NCI-H2029 (cell line): Measurements from ENCODE around the gene SIX5.

Experiments used
- DNase-seq: peaks from one replicate; lab custom pipeline; 2025; lab: John Stamatoyannopoulos, UW

The SIX5 gene

GRCh38 chr19:45792470-45793177 lies 23.6 kb upstream of the SIX5 start, which contains the start of gene DMWD:
Gene DMWD (minus strand): TSS chr19:45792845. CDS start chr19:45792756, 89 bp downstream.
- DNase-seq = peak; percentile 97

- no peak for DNase-seq
These were observed 22.9 kb upstream of the SIX5 start for GRCh38 chr19:45791744-45792469.

GRCh38 chr19:45790942-45791341 lies 21.9 kb upstream of the SIX5 start:
- no peak for DNase-seq

DNA sequence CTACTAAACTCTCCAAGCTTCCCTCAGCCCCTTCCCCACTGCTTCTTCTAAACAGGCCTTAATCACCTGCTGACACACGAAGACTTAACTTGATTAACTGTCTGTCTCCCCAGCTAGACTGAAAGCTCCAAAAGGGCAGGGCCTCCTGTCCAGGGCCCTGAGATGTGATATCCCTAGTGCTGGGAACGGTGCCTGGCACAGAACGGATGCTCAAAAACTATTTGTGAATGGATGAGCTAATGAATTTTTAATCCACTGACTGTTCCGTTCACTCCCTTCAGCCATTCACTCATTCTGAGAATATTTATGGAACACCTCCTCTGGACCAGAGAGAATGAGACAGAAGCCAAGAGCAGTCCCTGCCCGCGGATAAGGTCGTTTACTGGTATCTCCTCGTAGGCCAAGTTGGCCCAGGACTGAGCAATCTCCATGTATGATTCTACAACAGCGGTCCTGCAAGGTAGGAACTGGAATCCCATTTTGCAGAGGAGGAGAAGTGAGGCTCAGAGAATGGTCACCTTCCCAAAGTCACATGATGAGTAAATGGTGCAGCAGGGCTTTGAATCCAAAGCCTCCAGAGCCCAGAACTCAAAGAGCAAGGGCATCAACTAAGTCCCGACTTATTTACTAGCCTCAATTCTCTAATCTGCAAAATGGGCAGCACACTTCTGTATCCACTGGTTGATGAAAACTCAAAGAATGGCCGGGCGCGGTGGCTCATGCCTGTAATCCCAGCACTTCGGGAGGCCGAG lies 20.2 kb upstream of the SIX5 start:
- DNase-seq = no peak

DNA sequence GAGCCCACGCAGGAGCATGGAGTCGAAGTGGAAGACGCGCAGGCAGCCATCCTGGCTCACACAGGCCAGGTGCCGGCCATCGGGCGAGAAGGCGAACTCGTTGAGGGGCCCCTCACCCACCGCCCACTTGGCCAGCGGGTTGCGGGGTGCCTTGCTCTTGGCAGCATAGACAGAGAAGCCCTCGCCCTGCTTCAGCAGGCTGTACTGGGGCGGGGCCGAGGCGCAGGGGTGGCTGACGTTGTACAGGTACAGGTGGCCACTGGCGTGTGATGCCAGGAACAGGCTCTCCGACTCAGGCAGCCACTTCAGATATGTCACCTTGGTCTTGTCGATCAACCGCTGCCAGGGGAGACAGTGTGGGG lies 17.5 kb upstream of the SIX5 start:
- DNase-seq = no peak

- no peak for DNase-seq
These were observed 16.9 kb upstream of the SIX5 start for GRCh38 chr19:45785781-45786532.

DNA sequence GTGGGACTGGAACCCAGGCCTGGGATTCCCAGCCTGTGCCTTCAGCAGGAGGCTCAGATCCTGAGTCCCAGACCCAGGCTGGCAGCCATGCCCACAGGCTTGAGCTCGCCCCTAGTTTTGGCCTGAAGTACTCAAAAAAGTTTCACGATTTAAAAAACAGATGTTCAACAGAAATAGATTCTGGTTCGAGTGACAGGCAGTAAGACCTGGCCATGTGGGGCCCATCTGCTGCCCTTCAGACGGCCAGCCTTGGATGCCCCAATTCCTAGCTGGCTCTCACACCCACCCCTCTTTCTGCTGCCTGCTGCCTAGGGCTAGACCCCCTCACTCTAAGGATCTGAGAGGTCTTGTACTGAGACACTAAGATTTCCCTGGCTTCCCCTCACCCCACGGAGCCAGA lies 16.0 kb upstream of the SIX5 start:
- DNase-seq = no peak

GRCh38 chr19:45784096-45784495 lies 15.0 kb upstream of the SIX5 start:
- DNase-seq = no peak

- DNase-seq = no peak
These were observed 14.1 kb upstream of the SIX5 start for GRCh38 chr19:45782820-45783785.

DNA sequence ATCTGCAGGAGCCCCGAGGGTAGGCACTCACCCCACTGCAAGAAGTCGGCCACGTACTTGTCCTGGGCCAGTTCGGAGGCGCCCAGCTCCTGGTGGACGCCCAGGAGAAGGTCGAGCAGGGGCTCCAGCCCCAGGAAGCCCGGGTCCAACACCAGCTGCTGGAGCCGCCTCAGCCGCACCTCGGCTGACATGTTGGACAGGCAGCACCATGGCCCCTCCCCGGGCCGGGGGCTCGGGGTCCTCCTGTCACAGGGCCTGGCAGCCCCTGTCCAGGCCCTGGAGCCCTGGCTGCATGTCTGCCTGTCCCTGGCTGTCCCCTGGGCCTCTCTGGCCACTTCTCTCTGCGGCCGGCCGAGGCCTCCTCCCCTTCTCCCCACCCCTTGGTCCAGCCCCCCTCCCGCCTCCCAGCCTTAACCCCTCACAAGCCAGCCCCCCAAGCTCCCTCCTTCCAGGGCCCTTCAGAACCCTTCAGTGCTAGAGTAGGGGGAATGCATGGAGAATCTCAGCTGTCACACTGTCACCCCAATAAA lies 13.2 kb upstream of the SIX5 start, which contains the start of gene DMPK:
Gene DMPK (minus strand): TSS at position 329 of the 530 bp plus-strand sequence. CDS start 138 bp downstream, at position 191.
- no peak for DNase-seq

- DNase-seq = peak; percentile 81
These were observed 12.4 kb upstream of the SIX5 start for GRCh38 chr19:45781214-45782161.

DNA sequence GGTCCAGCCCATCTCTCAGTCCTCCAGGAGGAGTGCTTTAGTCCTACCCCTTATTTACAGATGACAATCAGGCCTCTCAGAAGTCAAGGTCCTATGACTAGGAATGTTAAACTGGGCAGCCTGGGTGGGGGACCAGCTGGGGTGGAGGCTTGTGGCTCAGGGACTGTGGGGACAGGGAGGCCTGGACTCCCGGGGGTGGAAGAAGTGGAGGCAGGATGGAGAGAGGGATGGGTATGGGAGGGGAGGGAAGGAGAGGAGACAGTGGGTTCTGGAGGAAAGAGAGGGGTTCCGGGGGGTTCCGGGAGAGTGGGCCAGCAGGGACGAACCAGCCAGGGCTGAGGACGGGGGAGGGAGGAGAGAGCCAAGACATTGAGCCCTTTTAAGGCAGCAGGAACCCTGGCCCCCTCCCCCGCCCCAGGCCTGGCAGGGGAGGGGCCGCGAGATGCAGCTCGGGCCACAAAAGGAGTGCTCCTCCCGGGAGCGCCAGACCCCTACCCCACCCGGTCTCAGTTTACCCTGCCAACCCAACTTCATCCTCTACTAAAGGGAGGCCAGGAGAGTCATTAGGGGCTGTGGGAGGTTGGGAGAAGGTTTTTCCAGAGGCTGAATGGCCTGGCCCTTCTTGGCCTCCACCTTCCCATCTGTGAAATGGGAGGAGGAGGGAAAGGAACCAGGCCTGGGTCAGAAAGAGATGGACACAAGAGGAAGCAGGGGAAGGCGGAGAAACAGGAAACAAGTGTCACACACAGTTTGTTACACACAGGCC lies 11.6 kb upstream of the SIX5 start:
- peak; percentile 27 for DNase-seq

- DNase-seq = no peak
These were observed 11.0 kb upstream of the SIX5 start for GRCh38 chr19:45780146-45780447.

DNA sequence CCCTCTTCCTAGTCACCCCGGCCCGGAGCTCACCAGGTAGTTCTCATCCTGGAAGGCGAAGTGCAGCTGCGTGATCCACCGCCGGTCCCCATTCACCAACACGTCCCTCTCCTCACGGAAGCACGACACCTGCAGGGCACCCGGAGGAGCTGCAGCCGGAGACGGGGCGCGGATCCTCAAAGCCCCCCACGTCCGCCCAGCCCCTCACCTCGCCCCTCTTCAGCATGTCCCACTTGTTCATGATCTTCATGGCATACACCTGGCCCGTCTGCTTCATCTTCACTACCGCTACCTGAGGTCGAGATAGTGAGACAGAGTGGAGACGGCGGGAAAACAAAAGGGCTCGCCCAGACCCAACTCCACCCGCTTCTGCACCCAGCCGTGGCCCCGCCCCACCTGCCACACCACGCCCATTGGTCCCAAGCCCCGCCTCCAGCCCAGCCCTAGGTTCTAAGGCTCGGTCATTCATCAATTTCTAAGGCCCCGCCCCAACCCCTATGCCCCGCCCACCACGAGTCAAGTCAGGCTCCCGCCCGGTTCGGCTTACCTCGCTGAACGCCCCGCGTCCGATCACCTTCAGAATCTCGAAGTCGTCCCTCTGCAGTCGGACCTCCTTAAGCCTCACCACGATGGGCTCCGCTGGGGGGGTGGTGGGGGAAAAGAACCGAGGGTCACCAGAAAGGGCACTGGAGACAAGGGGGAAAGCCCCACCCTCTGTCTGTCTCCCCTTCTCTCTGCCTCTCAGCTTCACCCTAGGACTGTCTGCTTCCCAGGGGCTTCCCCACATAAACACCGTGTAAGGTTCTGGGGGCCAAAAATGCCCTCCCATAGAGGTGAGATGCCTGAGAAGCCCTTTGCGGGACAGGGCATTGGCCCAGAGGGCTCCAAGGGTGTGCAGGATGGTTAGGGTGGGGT lies 10.4 kb upstream of the SIX5 start:
- DNase-seq = peak; percentile 90

DNA sequence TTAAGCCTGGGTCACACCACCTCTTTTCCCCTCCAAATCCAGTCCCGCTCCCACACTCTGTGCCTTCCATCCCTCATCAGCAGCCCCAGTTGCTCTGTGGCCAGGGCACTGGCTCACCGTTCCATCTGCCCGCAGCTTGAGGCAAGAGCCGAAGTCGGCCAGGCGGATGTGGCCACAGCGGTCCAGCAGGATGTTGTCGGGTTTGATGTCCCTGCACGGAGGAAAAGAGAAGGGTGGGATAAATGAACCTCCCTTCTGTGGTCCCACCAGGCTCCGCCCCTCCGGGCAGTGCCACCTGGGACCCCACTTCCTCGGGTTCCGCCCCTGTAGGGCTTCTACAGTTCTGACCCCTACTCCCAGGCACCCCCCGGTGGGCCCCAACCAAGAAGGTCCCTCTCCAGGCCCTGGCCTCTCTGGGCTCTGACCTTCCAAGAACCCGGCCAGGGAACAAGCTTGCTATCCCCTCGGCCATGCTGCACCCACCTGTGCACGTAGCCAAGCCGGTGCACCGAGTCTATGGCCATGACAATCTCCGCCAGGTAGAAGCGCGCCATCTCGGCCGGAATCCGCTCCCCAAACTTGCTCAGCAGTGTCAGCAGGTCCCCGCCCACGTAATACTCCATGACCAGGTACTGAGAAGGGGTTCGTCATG lies 9.1 kb upstream of the SIX5 start:
- no peak for DNase-seq

DNA sequence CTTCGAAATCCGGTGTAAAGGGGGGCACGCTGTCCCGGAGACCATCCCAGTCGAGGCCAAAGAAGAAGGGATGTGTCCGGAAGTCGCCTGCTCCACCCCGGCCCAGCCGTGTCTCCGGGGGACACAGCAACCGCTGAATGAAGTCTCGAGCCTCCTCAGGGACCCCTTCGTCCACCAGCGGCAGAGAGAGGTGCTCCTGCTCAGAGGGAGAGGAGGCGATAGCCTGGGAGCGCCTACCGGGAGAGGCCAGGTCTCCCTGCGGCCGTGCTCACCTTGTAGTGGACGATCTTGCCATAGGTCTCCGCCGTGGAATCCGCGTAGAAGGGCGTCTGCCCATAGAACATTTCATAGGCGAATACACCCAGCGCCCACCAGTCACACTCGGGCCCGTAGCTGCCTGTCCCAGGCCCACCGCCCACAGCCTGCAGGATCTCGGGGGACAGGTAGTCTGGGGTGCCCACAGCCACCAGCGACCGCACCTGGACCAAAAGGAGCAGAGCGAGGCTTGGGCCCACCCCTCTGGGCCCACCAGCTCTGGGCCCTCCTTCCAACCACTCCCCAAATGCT lies 8.4 kb upstream of the SIX5 start:
- DNase-seq = no peak

DNA sequence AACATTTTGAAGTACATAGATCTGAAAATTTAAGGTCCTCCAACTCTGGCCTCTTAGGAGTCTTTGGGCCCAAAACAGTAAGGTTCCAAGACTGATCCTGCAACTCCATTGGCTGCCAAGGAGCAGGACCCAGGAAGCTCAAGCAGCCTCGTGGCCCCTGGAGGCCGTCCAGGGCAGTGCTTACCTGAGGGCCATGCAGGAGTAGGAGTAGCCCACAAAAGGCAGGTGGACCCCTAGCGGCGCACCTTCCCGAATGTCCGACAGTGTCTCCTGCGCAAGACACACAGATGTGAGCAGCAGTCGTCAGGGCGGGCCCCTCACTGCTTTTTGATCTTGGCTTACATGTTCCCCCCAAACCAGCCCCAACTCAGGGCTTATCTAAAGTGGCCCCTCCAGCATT lies 5.7 kb upstream of the SIX5 start:
- DNase-seq = no peak
